Dermis microvascular lymphatic vessel endothelial cell (primary cell): Measurements from ENCODE around the gene ADORA3. TPM values are rescaled to one million over a fixed set of nuclear protein-coding genes. Genes with fewer than 3 reads are reported as not detected.
A peak's percentile ranks its signal among the peaks of the same experiment; 100 is the strongest.

Experiments used
- DNase-seq, 2 donors: peaks; one replicate each; pipeline versions ENCODE4 v3.0.0 to v3.0.0-alpha.2; 2010; ENCODE audit warnings: low read depth in 2 of 2
- total RNA-seq: library from RNA; depleted of rRNA; stranded (reverse); fragments of >200 nt; gene quantifications from 2 replicates; pipeline ENCODE4 v1.2.1, GENCODE V29; 2014

The ADORA3 gene
- total RNA-seq, 1 donor from 2014 or later: 0.13 TPM

- DNase-seq: no peak
Measured at GRCh38 chr1:111475701-111476100, 27.7 kb downstream of the ADORA3 start.

DNA sequence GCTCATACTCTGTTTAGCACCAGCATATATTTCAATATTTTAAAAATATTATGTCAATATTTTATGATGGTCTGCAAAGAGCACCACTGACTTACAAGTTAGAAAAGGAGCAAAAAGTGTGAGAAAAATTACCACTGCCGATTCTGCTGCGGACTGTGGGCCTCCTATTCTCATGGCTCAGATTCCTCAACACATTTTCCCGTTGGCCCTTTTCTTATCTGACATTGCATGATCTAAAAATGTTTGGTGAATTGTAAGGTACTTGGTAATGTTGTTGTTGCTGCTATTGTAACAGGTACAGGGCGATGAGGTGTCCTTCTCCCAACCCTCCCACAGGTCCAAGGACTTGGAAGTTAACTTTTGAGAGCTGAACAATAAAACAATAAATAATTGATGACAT is 28.9 kb downstream of the ADORA3 start:
- no peak for DNase-seq

DNA sequence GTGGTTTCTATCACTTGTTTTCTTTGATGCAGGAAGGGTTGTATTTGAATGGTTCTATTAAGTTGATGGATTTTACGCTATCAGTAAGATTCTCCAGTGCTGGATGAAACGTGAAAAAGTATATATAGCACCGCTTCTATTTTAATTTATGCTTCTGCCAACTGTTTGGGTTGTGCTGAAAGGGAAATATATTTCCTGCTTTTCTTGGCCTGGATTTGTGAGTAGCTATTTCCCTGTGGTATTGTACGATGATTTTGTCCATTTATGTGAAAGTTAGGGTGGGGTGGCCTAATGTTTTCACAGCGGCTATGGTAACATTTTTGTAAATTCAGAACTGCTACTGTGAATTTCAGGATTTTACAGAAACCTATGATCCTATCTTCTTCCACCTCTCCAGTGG is 29.3 kb downstream of the ADORA3 start:
- DNase-seq: peak; percentile 74 to 83

DNA sequence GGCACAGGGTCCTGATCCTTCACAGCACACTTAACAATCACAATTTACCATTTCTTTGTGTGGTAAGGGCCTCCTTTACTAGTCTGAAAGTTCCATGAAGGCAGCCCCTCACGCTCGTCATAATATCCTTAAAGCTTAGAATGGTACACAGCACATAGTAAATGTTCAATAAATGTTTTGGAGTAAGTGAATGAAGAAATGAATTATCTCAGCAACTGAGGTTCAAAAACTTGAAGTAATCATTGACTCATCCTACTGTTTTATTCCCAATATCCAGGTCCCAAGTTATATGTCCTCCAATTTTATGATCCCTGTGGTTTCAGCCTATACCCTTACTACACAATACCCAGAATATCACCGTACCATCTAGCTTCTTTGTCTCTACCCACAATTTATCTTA is 31.9 kb downstream of the ADORA3 start:
- DNase-seq: no peak

- DNase-seq: no peak
Measured at GRCh38 chr1:111471012-111471411, 32.4 kb downstream of the ADORA3 start.

DNA sequence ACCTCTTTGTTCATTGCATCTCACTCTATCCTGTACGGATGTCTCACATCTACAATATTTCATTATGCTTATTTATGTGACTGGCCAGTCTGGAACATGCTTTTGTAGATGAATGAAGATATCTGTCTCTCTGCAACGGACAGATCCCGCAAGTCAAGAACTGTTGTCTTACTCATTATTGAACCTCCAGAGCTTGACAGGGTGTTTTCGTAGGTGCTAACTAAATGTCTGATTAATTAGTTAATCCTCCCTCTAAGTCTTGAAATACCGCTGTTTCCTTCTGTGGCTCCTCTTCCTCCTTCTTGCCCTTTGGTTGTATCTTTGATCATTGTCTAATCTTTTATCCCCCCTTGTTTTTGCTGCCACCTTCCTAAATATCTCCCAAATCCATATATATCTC is 32.8 kb downstream of the ADORA3 start:
- no peak for DNase-seq

- no peak for DNase-seq
Measured at GRCh38 chr1:111469539-111469938, 33.9 kb downstream of the ADORA3 start.

GRCh38 chr1:111468717-111469100 is 34.7 kb downstream of the ADORA3 start:
- no peak for DNase-seq

GRCh38 chr1:111467865-111468716 is 35.3 kb downstream of the ADORA3 start:
- no peak for DNase-seq

DNA sequence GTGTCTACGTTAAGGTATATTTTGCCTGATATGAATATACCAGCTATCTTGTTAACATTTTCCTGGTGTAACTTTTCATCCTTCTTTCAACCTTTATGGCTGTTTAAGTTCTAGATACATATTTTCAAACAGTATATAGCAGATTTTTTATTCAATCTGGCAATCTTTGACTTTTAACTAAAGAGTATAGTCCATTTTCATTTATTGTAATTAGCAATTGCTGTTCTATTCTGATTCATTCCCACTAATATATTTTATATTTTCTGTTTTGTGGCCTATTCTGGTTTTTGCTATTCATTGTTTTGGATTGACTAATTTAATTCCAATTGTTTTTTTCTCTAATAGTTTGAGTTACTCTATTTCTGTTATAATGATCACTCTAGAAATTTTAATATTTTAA is 37.0 kb downstream of the ADORA3 start:
- no peak for DNase-seq

- no peak for DNase-seq
Measured at GRCh38 chr1:111465754-111466153, 37.7 kb downstream of the ADORA3 start.

- DNase-seq: no peak
Measured at GRCh38 chr1:111463029-111463683, 40.3 kb downstream of the ADORA3 start.

DNA sequence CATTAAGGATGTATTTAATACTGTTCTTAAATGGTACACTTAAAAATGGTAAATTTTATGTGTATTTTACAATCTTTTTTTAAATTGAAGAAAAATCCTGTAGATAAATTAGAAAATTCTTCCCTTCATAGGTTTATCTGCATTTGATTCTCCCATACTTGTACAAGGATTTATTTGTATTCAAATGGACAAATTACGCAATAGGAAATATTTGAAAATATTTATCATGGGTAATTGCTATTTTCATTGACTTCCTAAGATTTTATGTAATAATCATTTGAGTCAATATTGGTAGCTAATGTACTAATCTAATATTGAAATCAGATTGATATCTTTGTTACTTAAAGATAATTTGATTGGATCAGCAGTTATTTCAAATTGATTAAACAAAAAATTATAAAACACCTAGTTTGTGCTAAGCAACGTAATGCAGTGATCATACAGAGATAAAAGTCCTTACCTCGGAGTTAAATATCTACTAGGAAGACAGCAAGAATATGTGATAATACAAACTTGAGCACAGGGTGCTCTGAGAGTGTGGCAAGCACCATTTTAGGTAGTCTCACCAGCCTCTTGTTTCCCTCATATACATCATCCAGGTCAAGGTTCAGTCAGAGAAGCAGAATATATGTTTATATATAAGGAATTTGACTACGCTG is 40.9 kb downstream of the ADORA3 start:
- no peak for DNase-seq

DNA sequence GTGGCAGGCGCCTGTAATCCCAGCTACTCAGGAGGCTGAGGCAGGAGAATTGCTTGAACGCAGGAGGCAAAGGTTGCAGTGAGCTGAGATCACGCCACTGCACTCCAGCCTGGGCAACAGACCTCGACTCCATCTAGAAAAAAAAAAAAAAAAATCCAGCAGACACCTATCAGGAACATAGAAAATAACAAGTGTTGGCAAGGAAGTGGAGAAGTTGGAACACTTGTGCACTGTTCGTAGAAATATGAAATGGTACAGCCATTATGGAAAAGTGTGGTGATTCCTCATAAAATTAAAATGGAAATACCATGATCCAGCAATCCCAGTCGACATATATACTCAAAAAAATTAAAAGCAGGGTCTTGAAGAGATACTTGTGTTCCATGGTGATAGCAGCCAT is 41.7 kb downstream of the ADORA3 start:
- no peak for DNase-seq

GRCh38 chr1:111455642-111456031 is 47.8 kb downstream of the ADORA3 start:
- DNase-seq: no peak

- DNase-seq: no peak
Measured at GRCh38 chr1:111454859-111455641, 48.4 kb downstream of the ADORA3 start.

DNA sequence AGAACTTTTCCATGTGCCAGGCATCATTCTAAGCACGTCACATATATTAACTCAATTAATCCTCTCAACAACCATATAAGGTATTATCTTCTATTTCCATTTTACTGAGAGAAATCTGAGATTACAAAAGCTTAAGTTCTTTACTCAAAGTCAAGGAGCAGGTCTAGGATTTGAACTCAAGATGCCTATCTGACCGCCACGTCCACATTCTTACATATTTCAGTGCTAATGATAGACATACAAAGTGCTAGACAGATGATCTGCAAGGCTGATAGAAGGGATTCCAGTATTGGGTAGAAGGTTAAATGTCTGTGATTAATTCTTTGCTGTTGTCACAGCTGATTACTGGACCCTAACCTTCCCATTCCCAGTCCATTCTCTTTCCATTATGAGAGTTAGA is 49.7 kb downstream of the ADORA3 start:
- no peak for DNase-seq

GRCh38 chr1:111452581-111452980 is 50.9 kb downstream of the ADORA3 start:
- DNase-seq: no peak

DNA sequence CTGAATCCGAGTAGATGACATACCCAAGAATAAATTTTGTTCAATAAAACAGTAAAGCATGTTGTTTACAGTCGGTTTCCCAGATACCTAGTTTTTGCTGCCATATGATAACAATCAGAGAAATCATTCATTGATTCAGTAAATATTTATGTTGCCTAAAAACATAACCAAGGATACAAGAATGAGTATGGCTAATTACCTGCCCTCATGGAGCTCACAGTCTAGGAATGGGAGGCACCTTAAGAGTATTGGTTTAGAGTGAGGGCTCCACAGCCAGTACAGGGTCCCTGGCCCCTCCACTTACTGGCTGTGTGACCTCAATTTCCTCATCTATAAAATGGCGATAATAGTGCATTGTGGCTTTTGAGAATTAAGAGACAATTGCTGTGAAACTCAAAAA is 53.2 kb downstream of the ADORA3 start:
- no peak for DNase-seq

GRCh38 chr1:111449703-111450017 is 53.8 kb downstream of the ADORA3 start:
- no peak for DNase-seq
